GM21723 (cell line): Measurements from ENCODE around the gene LMO1.

Experiments
- ATAC-seq: cut with Tn5 transposase; IDR thresholded peaks from one replicate; pipeline ENCODE4 v1.9.1; 2021; ENCODE audit warnings: mild to moderate bottlenecking, moderate library complexity; ENCODE audit not compliant: unreplicated experiment

The LMO1 gene

DNA sequence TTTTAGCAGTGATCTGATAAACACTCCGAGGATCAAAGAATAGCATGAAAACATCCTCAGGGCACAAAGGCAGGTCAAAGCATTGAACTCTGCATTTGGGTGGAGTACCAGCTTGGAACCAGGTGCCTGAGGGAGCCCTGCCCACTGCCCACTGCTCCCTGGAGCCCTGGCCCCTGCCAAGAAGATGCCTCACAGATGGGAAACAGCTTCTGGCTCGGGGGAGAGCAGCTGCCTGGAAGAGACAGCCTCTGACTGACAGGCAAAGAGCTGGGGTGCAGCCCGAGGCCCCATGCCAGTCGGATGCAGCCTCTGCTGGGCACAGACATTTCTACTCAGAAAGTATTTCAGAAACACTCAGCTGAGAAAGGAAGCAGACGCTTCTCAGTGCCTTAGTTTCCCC, 13.2 kb downstream of the LMO1 start:
- ATAC-seq = no peak

DNA sequence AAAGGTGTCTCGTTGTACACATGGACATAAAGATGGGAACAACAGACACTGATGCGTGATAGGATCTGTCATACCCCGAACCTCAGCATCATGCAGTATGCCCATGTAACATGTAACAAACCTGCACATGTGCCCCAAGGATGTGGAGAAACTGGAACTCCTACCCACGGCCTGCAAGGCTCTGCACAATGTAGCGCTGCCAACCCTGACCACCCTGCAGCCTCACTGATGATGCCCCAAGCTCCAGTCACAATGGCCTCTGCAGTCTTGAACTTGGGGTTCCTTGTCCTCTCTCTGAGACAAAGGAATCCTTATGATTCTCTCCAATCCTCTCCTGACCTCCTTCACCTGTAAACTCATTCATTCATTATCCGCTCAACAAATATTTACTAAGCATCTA, 14.2 kb downstream of the LMO1 start:
- ATAC-seq = no peak

DNA sequence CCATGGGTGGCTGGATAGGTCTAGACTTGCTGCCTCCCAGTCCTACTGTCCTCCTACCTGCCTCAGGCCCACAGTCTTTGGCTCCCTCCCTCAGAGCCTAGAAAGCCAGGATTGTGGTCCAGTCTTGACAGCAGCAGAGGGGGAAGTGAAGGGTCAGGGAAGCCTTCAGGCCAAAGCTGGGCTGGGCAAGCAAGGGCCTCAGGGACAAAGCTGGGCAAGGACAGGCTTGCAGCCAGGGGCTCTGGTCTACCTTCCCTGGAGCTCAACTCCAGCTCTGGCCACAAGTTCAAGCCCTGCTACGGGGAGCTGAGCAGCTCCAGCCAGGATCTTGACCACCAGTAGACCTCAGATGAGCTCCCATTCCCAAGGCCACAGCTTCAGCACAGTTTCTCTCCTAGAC, 14.9 kb downstream of the LMO1 start:
- no peak for ATAC-seq

DNA sequence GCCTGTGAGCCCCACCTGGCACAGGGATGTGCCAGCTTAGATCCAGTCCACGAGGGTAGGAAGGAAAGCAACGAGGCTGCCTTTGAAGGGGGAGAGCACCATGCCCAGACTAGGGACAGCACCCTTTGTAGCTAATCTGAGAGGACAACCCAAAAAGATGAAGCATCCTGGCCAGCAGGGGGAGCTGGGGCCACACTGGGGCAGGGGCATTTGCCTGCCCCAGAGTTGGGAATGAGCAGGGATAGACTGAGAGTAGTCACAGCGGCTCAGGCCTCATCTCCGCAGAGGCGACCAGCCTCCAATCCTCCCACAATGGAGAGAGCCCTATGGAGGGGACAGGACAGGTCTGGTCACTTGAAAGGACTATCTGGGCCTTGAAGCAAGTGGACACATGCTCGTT, 16.4 kb downstream of the LMO1 start:
- no peak for ATAC-seq

DNA sequence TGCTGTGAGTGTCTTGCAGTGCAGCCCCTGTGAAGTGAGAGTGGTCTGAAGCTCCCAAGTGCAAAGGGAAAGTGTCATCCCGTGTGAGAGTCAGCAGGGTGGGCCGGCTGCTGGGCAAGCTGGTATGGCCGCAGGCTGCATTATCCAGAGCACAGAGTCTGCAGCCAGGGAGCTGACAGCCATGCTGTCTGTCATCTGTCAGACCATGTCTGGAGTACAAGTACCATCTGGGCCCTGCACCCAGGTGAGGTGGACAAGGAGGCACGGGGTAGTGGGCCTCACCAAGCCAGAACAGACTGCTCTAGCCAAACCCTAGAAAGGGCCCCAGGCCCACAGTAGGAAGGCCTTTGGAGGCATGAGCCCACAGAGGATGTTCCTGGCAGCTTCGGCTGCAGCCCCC, 20.2 kb downstream of the LMO1 start:
- no peak for ATAC-seq

DNA sequence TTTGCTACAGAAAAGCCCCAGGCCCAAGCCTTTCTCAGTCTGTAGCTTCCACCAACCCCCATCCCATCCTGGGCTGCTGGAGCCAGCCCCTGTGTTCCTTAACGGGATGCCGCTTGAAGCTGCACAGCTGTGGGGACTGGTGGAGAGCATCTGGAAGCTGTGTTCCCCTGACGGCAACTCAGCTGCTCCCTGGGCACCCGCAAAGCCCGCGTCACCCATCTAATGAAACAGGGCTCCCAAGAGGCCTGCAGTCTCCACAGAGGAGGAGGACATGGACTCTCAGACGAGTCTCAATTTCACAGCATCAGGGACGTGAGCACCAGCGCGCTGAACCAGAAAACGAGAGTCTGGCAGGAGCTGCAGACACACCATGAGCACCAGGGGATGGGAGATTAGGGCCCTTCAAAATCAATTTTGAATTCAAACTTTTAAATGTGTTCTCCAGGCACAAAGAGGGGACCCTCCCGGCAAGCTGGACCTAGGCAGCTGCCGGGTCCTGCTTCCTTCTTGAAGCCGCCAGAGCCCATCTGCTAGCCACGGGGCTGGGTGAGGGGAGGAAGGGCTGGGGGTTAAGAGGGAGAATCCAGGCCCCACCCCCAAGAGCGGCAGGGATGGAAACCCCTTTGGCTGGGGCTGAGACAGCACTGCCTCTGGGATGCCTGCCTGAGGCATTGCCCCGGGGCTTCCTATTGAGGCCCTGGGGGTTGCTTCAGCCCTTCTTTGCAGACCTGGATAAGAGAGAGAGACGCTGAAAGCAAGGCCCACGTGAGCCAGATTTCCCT, 21.0 kb downstream of the LMO1 start:
- ATAC-seq = no peak

GRCh38 chr11:8242118-8242475, 21.6 kb downstream of the LMO1 start:
- ATAC-seq = no peak

- no peak for ATAC-seq
These were observed 22.1 kb downstream of the LMO1 start for GRCh38 chr11:8241373-8242117.

- ATAC-seq = no peak
These were observed 24.0 kb downstream of the LMO1 start for GRCh38 chr11:8239536-8240228.

DNA sequence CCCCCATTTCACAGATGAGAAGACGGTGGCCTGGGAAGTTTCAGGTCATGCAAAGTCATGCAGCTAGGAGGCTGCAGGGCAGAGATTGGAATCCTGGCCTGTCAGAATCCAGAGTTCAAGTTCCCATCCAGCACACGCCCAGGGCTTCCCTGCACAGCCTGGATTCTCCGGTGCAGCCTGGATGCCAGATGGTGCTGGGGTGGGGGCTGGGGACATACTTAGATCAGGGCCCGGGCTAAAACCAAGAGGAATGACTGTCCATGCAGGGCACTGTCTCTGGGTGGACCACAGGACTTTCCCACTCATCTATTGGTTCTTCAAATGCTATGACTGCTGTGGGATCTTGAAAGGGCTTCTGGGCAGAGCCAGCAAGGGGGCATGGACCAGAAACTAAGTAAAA, 24.6 kb downstream of the LMO1 start:
- ATAC-seq = no peak

DNA sequence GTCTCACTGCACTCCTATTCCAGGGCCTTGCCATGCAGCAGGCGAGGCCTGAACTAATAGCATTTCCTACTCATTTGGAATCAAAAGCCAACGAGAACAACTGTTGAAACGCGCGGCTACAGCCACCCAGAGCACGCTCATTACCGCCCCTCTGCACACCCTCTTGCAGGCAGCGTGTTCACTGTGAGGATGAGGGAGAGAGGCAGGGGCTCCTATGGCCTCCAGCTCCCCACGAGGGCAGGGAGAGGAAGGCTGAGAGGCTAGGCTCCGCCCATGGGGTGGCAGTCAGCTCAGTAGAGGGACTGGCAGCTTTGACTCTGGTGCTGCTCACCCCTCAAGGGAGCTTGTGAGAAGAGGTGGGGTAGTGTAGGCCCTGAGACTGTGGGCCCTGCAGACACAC, 26.2 kb downstream of the LMO1 start:
- no peak for ATAC-seq

DNA sequence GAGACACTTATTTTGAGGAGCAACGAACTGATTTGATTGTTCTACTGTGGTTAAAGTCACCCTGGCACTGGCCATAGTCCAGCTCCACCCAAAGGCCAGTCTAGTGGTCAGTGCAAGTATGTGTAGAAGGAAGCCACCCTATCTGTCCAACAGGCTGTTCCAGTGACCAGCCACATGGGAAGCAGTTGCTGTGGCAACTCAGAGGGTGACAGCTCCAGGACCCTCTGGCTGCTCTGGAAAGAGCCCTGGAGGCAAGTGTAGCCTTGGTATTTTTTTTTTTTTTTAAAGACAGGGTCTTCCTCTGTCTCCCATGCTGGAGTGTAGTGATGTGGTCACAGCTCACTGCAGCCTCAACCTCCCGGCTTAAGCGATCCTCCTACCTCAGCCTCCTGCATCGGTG, 27.8 kb downstream of the LMO1 start:
- no peak for ATAC-seq

- no peak for ATAC-seq
These were observed 28.8 kb downstream of the LMO1 start for GRCh38 chr11:8234910-8235309.

GRCh38 chr11:8234425-8234821, 29.3 kb downstream of the LMO1 start:
- no peak for ATAC-seq

GRCh38 chr11:8233691-8234424, 29.8 kb downstream of the LMO1 start:
- ATAC-seq = no peak

GRCh38 chr11:8232849-8233606, 30.6 kb downstream of the LMO1 start:
- no peak for ATAC-seq

DNA sequence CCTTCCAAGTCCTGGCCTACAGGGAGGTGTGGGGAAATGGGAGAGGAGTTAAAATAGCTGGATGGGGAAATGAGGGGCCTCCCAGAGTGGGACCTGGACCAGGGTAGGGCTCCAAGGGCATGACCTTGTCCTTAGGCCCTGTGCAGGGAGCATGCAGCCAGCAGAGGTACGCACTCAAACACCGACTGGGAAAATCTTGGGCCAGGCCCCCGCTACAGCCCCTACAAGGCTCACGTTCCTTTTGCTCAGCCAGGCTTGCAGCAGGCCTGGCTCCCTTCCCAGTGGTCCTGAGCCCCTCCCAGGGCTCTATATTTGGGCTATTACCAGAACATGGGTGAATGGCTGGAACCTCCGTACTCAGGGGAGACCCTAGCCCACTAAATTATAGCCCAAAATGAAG, 31.3 kb downstream of the LMO1 start:
- no peak for ATAC-seq

DNA sequence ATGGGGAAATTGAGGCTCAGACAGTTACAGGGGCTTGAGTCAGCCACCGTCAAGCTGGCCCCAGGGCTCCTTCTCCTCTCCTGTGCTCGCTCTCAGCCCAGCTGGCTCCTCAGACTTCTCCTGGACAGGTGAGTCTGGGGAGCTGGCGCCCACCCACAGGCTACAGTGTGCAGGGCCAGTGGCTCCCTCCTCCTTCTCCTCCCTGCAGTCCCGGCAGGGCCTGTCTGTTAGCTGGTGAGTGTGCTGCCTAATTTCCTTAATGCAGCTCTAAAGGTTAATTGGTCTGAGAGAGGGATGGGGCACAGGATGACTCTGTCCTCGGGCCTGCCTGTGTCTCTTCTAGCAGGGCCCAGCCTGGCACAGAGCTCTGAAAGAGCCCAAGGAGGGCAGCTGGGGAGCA, 31.7 kb downstream of the LMO1 start:
- no peak for ATAC-seq

DNA sequence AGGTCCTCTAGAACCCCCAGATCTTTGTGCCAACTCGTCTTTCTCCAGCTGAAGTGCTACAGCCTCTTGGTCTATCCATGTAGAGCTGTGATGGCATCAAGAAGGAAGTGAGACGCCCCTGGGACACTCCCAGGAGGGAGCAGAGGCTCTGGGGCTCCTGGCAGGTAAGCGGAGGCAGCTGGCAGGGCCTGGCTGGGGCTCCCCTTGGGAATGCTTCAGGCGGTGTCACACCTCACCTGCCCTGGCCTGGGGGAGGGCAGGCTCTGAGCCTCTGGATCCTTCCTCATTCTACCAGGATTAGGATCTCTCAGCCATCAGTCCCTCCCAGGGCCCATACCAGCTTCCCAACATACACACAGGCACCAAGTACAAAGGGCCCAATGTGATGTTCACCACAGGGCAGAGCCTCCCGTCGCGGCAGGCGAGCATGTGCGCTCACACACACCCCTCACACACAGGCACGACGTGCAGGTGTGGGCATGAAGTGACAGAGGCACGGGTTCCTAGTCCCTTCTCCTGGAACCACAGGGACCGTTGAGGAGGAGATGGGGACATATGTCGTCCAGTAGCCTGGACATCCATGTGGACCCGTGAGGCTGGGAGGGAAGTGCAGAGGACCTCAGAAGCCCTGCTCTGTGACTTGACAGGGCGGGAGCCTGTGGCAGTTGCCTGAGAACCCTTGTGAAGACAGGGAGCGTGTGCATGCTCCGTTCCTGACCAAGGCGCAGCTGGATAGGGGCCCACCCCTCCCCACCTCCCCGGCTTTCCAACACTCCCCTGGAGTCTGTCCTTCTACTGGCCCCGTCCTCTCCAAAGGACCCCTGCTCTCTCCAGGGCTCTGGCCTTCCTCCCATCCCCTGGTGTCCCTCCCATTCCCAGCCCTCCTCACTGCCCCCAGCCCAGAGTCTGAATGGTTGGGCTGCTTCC, 32.5 kb downstream of the LMO1 start:
- ATAC-seq = no peak
